GM12878 (cell line): Measurements from ENCODE around the gene IGLL5. TPM values are rescaled to one million over a fixed set of nuclear protein-coding genes. Genes with fewer than 3 reads are reported as not detected.

Source experiments
- ATAC-seq: fragments of 200-7000 bp; cut with Tn5 transposase; 3 replicates; pipeline ENCODE4 v1.9.1; 2020; ENCODE audit warnings: mild to moderate bottlenecking, moderate library complexity
- BruUV-seq: library from RNA; stranded (reverse); fragments of 400-500 nt; replicated peaks from 2 replicates; lab custom pipeline; 2021; lab: Mats Ljungman, UMichigan
- CTCF ChIA-PET: fragments of 300-600 bp; sonication (Branson Sonifier 250); formaldehyde crosslinking; extraction: SDS; loops from one replicate; lab custom pipeline; 2021; ENCODE audit warnings: inconsistent platforms; lab: Yijun Ruan, JAX
- POLR2A ChIA-PET: fragments of 350-600 bp; formaldehyde crosslinking; extraction: SDS; loops from one replicate; lab custom pipeline; 2021; ENCODE audit warnings: inconsistent platforms; lab: Charles Lee
- RAD21 ChIA-PET: fragments of 300-600 bp; sonication (Branson Sonifier 250); formaldehyde crosslinking; loops from one replicate; lab custom pipeline; 2023; ENCODE audit warnings: antibody characterized with exemption; ENCODE audit not compliant: unreplicated experiment; lab: Charles Lee
- SMC1A ChIA-PET: fragments of 300-600 bp; sonication (Branson Sonifier 250); formaldehyde crosslinking; loops from one replicate; lab custom pipeline; 2023; ENCODE audit not compliant: unreplicated experiment, uncharacterized antibody; lab: Charles Lee
- DNase-seq: peaks from one replicate; pipeline ENCODE4 v3.0.0-alpha.2; 2011; ENCODE audit warnings: low read depth, low spot score
- FAIRE-seq: peaks from 3 replicates; lab custom pipeline; 2011; peaks lifted over from hg19 to GRCh38; lab: Jason Lieb, UNC
- H2AFZ ChIP-seq: 2 replicates; pipeline ENCODE4 v1.6.0; 2011; ENCODE audit warnings: low read depth, low read length, control low read depth; ENCODE audit not compliant: control insufficient read depth
- H3K27ac ChIP-seq: 2 replicates; pipeline ENCODE4 v1.5.1; 2011; ENCODE audit warnings: control low read depth; ENCODE audit not compliant: control insufficient read depth, insufficient read depth
- H3K27me3 ChIP-seq, 2 experiments: replicated peaks in 1 of 2; 2 replicates each; pipeline versions ENCODE4 v1.6.0 to v1.6.1; 2011; ENCODE audit warnings: low read length in 1 of 2; ENCODE audit not compliant: control insufficient read depth in 2 of 2, insufficient read depth in 2 of 2
- H3K36me3 ChIP-seq, 2 experiments: 2 replicates each; pipeline ENCODE4 v1.5.1; 2011; ENCODE audit warnings: low read length in 1 of 2; ENCODE audit not compliant: control insufficient read depth in 2 of 2, insufficient read depth in 2 of 2
- H3K4me1 ChIP-seq: 2 replicates; pipeline ENCODE4 v1.6.1; 2011; ENCODE audit warnings: mild to moderate bottlenecking, low read length, moderate library complexity, mixed read lengths; ENCODE audit not compliant: control insufficient read depth, insufficient read depth
- H3K4me2 ChIP-seq: 2 replicates; pipeline ENCODE4 v1.6.0; 2011; ENCODE audit warnings: control low read depth; ENCODE audit not compliant: control insufficient read depth, insufficient read depth
- H3K4me3 ChIP-seq: fragments of 200-600 bp; sonication (generic); 2 replicates; pipeline ENCODE4 v1.5.1; 2016
- H3K79me2 ChIP-seq: 2 replicates; pipeline ENCODE4 v1.6.0; 2011; ENCODE audit warnings: low read length; ENCODE audit not compliant: control insufficient read depth, insufficient read depth
- H3K9ac ChIP-seq: 2 replicates; pipeline ENCODE4 v1.8.0; 2011; ENCODE audit warnings: low read length, control low read depth, mixed read lengths; ENCODE audit not compliant: control insufficient read depth, insufficient read depth
- H3K9me3 ChIP-seq: replicated peaks from 3 replicates; pipeline ENCODE4 v1.5.1; 2011; ENCODE audit warnings: mild to moderate bottlenecking, low read length; ENCODE audit not compliant: control insufficient read depth, insufficient read depth
- H4K20me1 ChIP-seq: 2 replicates; pipeline ENCODE4 v1.6.0; 2011; ENCODE audit not compliant: control insufficient read depth, insufficient read depth
- CHD2 ChIP-seq: IDR thresholded peaks from 2 replicates; pipeline ENCODE4 v1.6.1; 2011; ENCODE audit warnings: low read depth, low read length, improper control_type of control experiment, borderline replicate concordance
- KLF5 ChIP-seq: fragments of 450-650 bp; IDR thresholded peaks from 2 replicates; pipeline ENCODE4 v1.6.1; 2014; ENCODE audit warnings: mild to moderate bottlenecking; ENCODE audit not compliant: partially characterized antibody
- NFXL1 ChIP-seq: fragments of 450-650 bp; IDR thresholded peaks from 2 replicates; pipeline ENCODE4 v1.6.1; 2017; ENCODE audit warnings: antibody characterized with exemption, mild to moderate bottlenecking, borderline replicate concordance
- SMC3 ChIP-seq: IDR thresholded peaks from 2 replicates; pipeline ENCODE4 v1.6.1; 2011; ENCODE audit warnings: low read length, improper control_type of control experiment, borderline replicate concordance
- ZNF274 ChIP-seq: IDR thresholded peaks from one replicate; pipeline ENCODE4 v1.8.0; 2011; ENCODE audit not compliant: insufficient read length, insufficient read depth
- whole genome bisulfite sequencing: methylation state at CpG from one replicate; pipeline ENCODE4 v1.1.6; 2016; ENCODE audit warnings: low lambda C conversion rate; ENCODE audit not compliant: insufficient replicate concordance, insufficient coverage; ENCODE audit errors: missing lambda C conversion rate; 5-methylcytosine and 5-hydroxymethylcytosine counted together
- in situ Hi-C: fragments of 300-500 bp; cut with MboI; formaldehyde crosslinking; loops from 9 replicates; pipeline ENCODE4 v1.14.3; 2018; ENCODE audit warnings: mixed read lengths
- intact Hi-C: fragments of 100-400 bp; cut with micrococcal nuclease; formaldehyde crosslinking; loops from one replicate; pipeline ENCODE4 v1.14.2; 2022; ENCODE audit not compliant: unreplicated experiment
- polyA plus RNA-seq, 11 experiments: library from polyadenylated mRNA; depleted of rRNA in 4 of 11; unstranded in 6 of 11; stranded (reverse) in 5 of 11; fragments of >200 nt; fragmentation: Nextera tagmentation in 4 of 11; fragmentation: Illumina TruSeq in 1 of 11; extraction: Ambion mirVana in 4 of 11; extraction: Trizol in 1 of 11; gene quantifications; 1 replicate in 1 of 11; 2 replicates in 10 of 11; pipeline versions ENCODE4 v1.2.1 to v1.2.3, GENCODE V29; 2011 to 2016; ENCODE audit warnings: inconsistent platforms in 2 of 11, missing spikeins in 2 of 11, low read depth in 1 of 11
- total RNA-seq, 4 experiments: library from RNA; depleted of rRNA in 3 of 4; stranded (reverse); fragments of >200 nt in 3 of 4; fragmentation: Illumina TruSeq in 1 of 4; extraction: Trizol in 1 of 4; gene quantifications; 2 replicates each; pipeline versions ENCODE4 v1.2.1 to v1.2.3, GENCODE V29; 2013 to 2021
- TF ChIP-seq, protein P1 (sequence below): IDR thresholded peaks from 2 replicates; pipeline ENCODE4 v1.6.1; 2011; ENCODE audit warnings: low read depth, low read length, improper control_type of control experiment, borderline replicate concordance

Gene IGLL5
- total and polyA plus RNA-seq, 10 of the 15 experiments (the other 5 are each of a cell fraction or from before 2014, with no cell fraction given) = not detected

DNA sequence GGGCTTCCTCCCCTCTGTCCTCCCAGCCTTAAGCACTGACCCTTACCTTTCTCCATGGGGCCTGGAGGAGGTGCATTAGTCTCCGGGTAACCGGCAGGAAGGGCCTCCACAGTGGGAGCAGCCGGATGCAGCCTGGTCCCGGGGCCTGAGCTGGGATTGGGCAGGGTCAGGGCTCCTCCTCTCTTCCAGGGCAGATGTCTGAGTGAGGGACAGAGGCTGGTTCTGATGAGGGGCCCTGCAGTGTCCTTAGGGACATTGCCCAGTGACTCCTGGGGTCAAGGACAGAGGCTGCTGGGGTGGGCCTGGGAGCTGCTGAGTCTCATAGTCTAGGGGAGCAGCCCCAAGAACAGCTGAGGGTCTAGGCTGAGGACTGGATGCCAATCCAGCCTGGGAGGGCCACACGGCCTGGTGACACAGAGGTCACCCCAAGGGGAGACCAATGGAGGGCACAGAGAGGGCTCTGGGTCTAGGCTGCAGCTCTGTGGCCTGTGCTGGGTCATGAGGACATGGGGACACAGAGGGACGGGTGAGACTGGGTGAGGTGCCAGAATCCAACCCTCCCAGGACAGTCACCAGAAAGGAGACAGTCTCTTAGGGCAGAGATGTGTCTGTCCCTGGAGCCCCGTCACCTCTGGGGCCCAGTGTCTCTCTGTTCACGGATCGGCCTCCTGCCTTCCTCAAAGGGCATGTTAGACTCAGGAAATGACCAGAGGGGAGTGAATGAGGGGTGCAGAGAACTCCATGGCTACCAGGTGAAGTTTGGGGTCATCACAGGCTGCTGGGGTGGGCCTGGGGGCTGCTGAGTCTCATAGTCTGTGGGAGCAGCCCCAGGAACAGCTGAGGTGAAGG, 6.5 kb downstream of the IGLL5 start:
- TF ChIP-seq KLF5 (no peak), ZNF274 (no peak), CHD2 (no peak), SMC3 (no peak), NFXL1 (no peak)
- TF ChIP-seq, protein P1, sequence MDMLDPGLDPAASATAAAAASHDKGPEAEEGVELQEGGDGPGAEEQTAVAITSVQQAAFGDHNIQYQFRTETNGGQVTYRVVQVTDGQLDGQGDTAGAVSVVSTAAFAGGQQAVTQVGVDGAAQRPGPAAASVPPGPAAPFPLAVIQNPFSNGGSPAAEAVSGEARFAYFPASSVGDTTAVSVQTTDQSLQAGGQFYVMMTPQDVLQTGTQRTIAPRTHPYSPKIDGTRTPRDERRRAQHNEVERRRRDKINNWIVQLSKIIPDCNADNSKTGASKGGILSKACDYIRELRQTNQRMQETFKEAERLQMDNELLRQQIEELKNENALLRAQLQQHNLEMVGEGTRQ = no peak
- TF ChIP-seq, all 136 proteins: peak for 0
- H3K9ac ChIP-seq = no peak overlapping the region
- ChIA-PET POLR2A (no interaction called here), CTCF (no interaction called here), RAD21 (no interaction called here), SMC1A (no interaction called here)
- no peaks in the 10 kb centered on the region for H3K9me3 ChIP-seq
- ATAC-seq (no peak), FAIRE-seq (no peak), DNase-seq (no peak)
- intact Hi-C loops (no loop called here), in situ Hi-C loops (no loop called here)
- no peaks in the 10 kb centered on the region for H4K20me1 ChIP-seq
- BruUV-seq = no TSS peak
- no peaks in the 10 kb centered on the region for H3K36me3 ChIP-seq
- no peak overlapping the region for H2AFZ ChIP-seq
- H3K4me3 ChIP-seq = no peak overlapping the region
- WGBS = 84% methylated on average over 9 of the region's 9 CpGs
- H3K27me3 ChIP-seq = no peaks in the 10 kb centered on the region
- H3K27ac ChIP-seq = no peak overlapping the region
- H3K4me1 ChIP-seq = no peaks in the 10 kb centered on the region
- no peaks in the 10 kb centered on the region for H3K79me2 ChIP-seq
- no peak overlapping the region for H3K4me2 ChIP-seq
